Neuronal stem cell (in vitro differentiated cells): ENCODE results near the gene STX16.
"Not testable (repeated sequence)": the region's sequence is repeated elsewhere in the genome, so short reads cannot be mapped to it uniquely, and the experiment has no call there.

Source experiments
- DNase-seq: peaks from one replicate; pipeline ENCODE4 v3.0.0-alpha.2; 2013; ENCODE audit warnings: low spot score
- H2AFZ ChIP-seq: one replicate; pipeline ENCODE4 v1.6.1; 2013; ENCODE audit warnings: mild to moderate bottlenecking, low read length, inconsistent platforms
- H2AK5ac ChIP-seq: 2 replicates; pipeline ENCODE4 v1.6.1; 2013; ENCODE audit warnings: low read depth, mild to moderate bottlenecking, inconsistent platforms, low read length, moderate library complexity, mixed read lengths
- H2BK120ac ChIP-seq: 2 replicates; pipeline ENCODE4 v1.6.1; 2013; ENCODE audit warnings: low read depth, mild to moderate bottlenecking, inconsistent platforms, low read length, moderate library complexity, mixed read lengths
- H2BK12ac ChIP-seq: one replicate; pipeline ENCODE4 v1.6.1; 2013; ENCODE audit warnings: low read length, inconsistent platforms
- H2BK15ac ChIP-seq: 2 replicates; pipeline ENCODE4 v1.6.1; 2013; ENCODE audit warnings: mild to moderate bottlenecking, low read length, inconsistent platforms, mixed read lengths
- H2BK5ac ChIP-seq: one replicate; pipeline ENCODE4 v1.6.1; 2013; ENCODE audit warnings: inconsistent platforms, mild to moderate bottlenecking, low read length, moderate library complexity
- H3K14ac ChIP-seq: one replicate; pipeline ENCODE4 v1.6.1; 2013; ENCODE audit warnings: low read length, inconsistent platforms
- H3K18ac ChIP-seq: 2 replicates; pipeline ENCODE4 v1.6.1; 2013; ENCODE audit warnings: low read length, inconsistent platforms
- H3K23ac ChIP-seq: 2 replicates; pipeline ENCODE4 v1.6.1; 2013; ENCODE audit warnings: low read depth, mild to moderate bottlenecking, mixed read lengths, low read length, inconsistent platforms; ENCODE audit not compliant: poor library complexity
- H3K27ac ChIP-seq: replicated peaks from 3 replicates; pipeline ENCODE4 v1.5.1; 2013; ENCODE audit warnings: low read length, inconsistent platforms
- H3K27me3 ChIP-seq, 3 experiments: 2 replicates each; pipeline ENCODE4 v1.6.1; 2013; ENCODE audit warnings: low read length in 3 of 3, mild to moderate bottlenecking in 2 of 3, inconsistent platforms in 1 of 3, low read depth in 1 of 3, mixed read lengths in 1 of 3, moderate library complexity in 1 of 3; ENCODE audit not compliant: control insufficient read depth in 3 of 3, insufficient read depth in 3 of 3
- H3K36me3 ChIP-seq, 2 donors: replicated peaks in 1 of 2; 2 replicates each; pipeline ENCODE4 v1.6.1; 2013; ENCODE audit warnings: low read length in 2 of 2; ENCODE audit not compliant: control insufficient read depth in 2 of 2, insufficient read depth in 2 of 2
- H3K4ac ChIP-seq: 2 replicates; pipeline ENCODE4 v1.6.1; 2013; ENCODE audit warnings: inconsistent platforms, mild to moderate bottlenecking, low read length, moderate library complexity
- H3K4me1 ChIP-seq, 2 donors: 1 replicate in 1 of 2; 2 replicates in 1 of 2; pipeline ENCODE4 v1.6.1; 2013; ENCODE audit warnings: low read length in 2 of 2, low read depth in 1 of 2; ENCODE audit not compliant: control insufficient read depth in 2 of 2, insufficient read depth in 1 of 2
- H3K4me2 ChIP-seq: one replicate; pipeline ENCODE4 v1.6.1; 2013; ENCODE audit warnings: mild to moderate bottlenecking, low read length, inconsistent platforms; ENCODE audit not compliant: insufficient read depth, poor library complexity, severe bottlenecking
- H3K4me3 ChIP-seq, 2 donors: 2 replicates each; pipeline ENCODE4 v1.5.1; 2013; ENCODE audit warnings: low read length in 2 of 2, mild to moderate bottlenecking in 2 of 2, inconsistent platforms in 1 of 2, moderate library complexity in 1 of 2
- H3K79me1 ChIP-seq: one replicate; pipeline ENCODE4 v1.6.1; 2013; ENCODE audit warnings: low read depth, mild to moderate bottlenecking, inconsistent platforms, low read length, moderate library complexity
- H3K9ac ChIP-seq: one replicate; pipeline ENCODE4 v1.6.1; 2013; ENCODE audit warnings: mild to moderate bottlenecking, low read depth, low read length, inconsistent platforms; ENCODE audit not compliant: poor library complexity
- H3K9me3 ChIP-seq, 2 donors: replicated peaks in 1 of 2; 2 replicates each; pipeline versions ENCODE3 to v1.6.1; 2013; ENCODE audit warnings: low read length in 2 of 2, mild to moderate bottlenecking in 2 of 2, inconsistent platforms in 1 of 2, low read depth in 1 of 2, mixed read lengths in 1 of 2, moderate library complexity in 1 of 2; ENCODE audit not compliant: control insufficient read depth in 2 of 2, insufficient read depth in 1 of 2
- H4K8ac ChIP-seq: one replicate; pipeline ENCODE4 v1.6.1; 2013; ENCODE audit warnings: low read depth, mild to moderate bottlenecking, inconsistent platforms, low read length, moderate library complexity
- H4K91ac ChIP-seq: one replicate; pipeline ENCODE4 v1.6.1; 2013; ENCODE audit warnings: low read length, low read depth, mild to moderate bottlenecking, inconsistent platforms; ENCODE audit not compliant: poor library complexity
- WGBS, 2 donors: extraction: QIAGEN DNeasy Blood & Tissue Kit; methylation state at CpG; one replicate each; pipeline ENCODE4 v1.1.7; 2013; ENCODE audit warnings: missing lambda C conversion rate in 2 of 2, mixed read lengths in 1 of 2; ENCODE audit not compliant: insufficient read length in 2 of 2, insufficient replicate concordance in 1 of 2; ENCODE audit errors: extremely low coverage in 2 of 2; 5-methylcytosine and 5-hydroxymethylcytosine counted together

The STX16 gene

DNA sequence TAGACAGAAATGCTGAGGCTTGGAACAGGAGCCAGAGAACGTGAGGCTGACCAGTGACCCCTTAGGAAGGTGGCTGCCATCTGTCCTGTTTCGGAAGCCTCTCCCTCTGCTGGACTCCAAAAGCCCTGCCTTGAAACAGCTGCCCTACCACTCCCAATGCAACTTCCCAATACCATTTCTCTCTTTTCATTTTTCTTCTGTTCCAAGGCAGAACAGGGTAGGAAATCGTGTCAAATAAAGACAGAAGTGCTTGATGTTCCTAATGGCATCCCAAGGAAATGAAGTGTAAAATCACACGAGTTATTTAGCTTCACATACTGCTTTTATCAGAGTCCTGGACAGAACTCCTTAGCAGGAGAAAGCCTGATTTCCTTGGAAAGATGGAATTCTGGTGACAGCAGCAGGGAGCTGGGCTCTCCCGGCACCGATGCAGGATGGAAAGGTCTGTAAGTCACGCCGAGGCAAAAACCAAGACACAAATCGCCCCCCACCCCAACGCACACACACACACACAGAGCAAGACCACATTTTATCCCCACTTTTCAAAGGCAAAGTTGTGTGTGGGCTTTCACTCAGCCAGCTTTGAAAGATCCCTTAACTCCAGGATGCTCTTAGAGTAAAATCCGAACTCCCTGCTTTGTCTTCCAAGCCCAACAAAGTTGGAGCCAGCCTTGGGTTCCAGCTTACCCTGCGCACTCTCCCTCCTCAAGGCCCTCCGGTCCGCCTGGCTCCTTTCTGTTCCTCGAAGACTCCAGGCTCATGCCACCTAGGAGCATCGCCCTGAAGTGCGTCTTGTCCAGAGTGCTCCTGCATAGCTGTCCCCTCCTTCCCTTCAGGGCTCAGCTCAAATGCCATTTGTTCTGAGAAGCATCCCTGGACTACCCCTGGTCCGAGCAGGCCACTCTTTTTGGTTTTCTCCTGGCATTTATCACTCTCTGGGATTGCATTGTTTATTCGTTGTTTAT, 11.6 kb upstream of the STX16 start:
- no peak overlapping the region for H2BK15ac ChIP-seq
- peaks cover 0 to 11% (median 0%) of the 10 kb centered on the region in 3 experiments for H3K27me3 ChIP-seq
- no peak overlapping the region for H3K18ac ChIP-seq
- H3K27ac ChIP-seq = no peak overlapping the region
- H3K79me1 ChIP-seq = no peaks in the 10 kb centered on the region
- peaks cover 0 to 1% of the 10 kb centered on the region in 2 donors for H3K9me3 ChIP-seq
- no peak overlapping the region for H3K4me3 ChIP-seq
- H4K8ac ChIP-seq = no peak overlapping the region
- WGBS, 2 donors = no CpG with 5 or more reads among the region's 19 CpGs
- H2BK12ac ChIP-seq = no peak overlapping the region
- H3K14ac ChIP-seq = no peak overlapping the region
- H2AK5ac ChIP-seq = no peak overlapping the region
- DNase-seq = no peak
- H2AFZ ChIP-seq = no peak overlapping the region
- H3K9ac ChIP-seq = no peak overlapping the region
- no peak overlapping the region for H4K91ac ChIP-seq
- H2BK5ac ChIP-seq = no peak overlapping the region
- H3K4ac ChIP-seq = no peak overlapping the region
- no peak overlapping the region for H3K23ac ChIP-seq
- H3K4me1 ChIP-seq = peaks cover 0 to 6% of the 10 kb centered on the region in 2 donors
- H3K36me3 ChIP-seq = no peaks in the 10 kb centered on the region
- H3K4me2 ChIP-seq = no peak overlapping the region
- no peak overlapping the region for H2BK120ac ChIP-seq

DNA sequence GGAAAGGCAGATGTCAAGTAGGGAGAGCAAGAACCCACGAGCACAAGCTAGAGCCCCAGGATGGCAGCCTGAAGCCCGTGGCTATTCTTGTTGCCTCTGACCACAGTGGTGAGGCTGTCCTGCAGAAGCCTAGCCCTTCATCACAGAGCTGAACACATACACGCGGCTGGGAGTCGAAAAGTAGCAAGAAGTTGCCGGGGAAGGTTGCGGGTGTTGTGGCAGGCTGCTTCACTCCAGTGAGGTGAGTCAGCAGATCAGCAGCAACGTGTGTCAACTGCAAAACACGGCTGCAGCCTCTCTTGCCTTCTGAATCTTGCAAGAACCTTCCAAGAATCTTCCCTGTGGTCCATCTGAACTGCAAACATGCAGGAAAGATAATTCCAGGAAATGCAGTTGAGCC, 10.6 kb upstream of the STX16 start:
- Histone ChIP-seq H3K23ac (no peak overlapping the region), H3K4me2 (no peak overlapping the region), H3K36me3 (no peaks in the 10 kb centered on the region), H2BK15ac (no peak overlapping the region), H3K4ac (no peak overlapping the region), H4K91ac (no peak overlapping the region), H3K4me1 (peaks cover 0 to 6% of the 10 kb centered on the region in 2 donors), H2BK5ac (no peak overlapping the region), H3K27ac (no peak overlapping the region), H3K4me3 (no peak overlapping the region), H2BK120ac (no peak overlapping the region), H3K14ac (no peak overlapping the region), H3K79me1 (no peaks in the 10 kb centered on the region), H3K9me3 (peaks cover 0 to 1% of the 10 kb centered on the region in 2 donors), H3K27me3 (peaks cover 0 to 11% (median 0%) of the 10 kb centered on the region in 3 experiments), H3K9ac (no peak overlapping the region), H4K8ac (no peak overlapping the region), H3K18ac (no peak overlapping the region), H2BK12ac (no peak overlapping the region), H2AK5ac (no peak overlapping the region), H2AFZ (no peak overlapping the region)
- no peak for DNase-seq
- WGBS, 2 donors = no CpG with 5 or more reads among the region's 9 CpGs

DNA sequence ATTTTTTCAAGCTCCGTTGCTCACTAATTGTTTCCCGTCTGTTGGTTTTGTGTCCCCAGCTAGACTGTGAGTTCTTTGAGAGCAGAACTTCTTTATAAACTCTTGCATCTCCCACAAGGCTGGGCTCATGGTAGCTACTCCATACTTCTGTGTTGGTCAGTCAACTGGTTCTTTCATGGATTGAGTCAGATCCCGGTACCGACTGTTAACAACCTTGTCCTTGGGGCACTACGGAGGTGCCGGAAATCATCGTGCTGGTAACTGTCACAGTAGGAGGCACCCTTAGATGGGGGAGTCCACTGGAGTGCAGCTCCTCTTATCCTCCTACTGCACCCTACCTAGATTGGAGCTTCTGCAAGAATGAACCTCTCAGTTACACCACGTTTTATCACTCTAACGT, 8.6 kb upstream of the STX16 start:
- Histone ChIP-seq H3K27me3 (peaks cover 0 to 7% (median 2%) of the 10 kb centered on the region in 3 experiments), H4K91ac (no peak overlapping the region), H3K18ac (no peak overlapping the region), H2BK120ac (no peak overlapping the region), H2AK5ac (no peak overlapping the region), H3K79me1 (no peaks in the 10 kb centered on the region), H3K9me3 (peaks cover 0 to 1% of the 10 kb centered on the region in 2 donors), H2BK5ac (no peak overlapping the region), H3K27ac (no peak overlapping the region), H2BK12ac (no peak overlapping the region), H3K4me2 (no peak overlapping the region), H3K4me3 (no peak overlapping the region), H3K23ac (no peak overlapping the region), H3K9ac (no peak overlapping the region), H4K8ac (no peak overlapping the region), H3K4ac (no peak overlapping the region), H3K14ac (no peak overlapping the region), H3K4me1 (no peaks in the 10 kb centered on the region), H2AFZ (no peak overlapping the region), H3K36me3 (no peaks in the 10 kb centered on the region), H2BK15ac (no peak overlapping the region)
- no CpG with 5 or more reads among the region's 9 CpGs for WGBS, 2 donors
- DNase-seq = no peak

DNA sequence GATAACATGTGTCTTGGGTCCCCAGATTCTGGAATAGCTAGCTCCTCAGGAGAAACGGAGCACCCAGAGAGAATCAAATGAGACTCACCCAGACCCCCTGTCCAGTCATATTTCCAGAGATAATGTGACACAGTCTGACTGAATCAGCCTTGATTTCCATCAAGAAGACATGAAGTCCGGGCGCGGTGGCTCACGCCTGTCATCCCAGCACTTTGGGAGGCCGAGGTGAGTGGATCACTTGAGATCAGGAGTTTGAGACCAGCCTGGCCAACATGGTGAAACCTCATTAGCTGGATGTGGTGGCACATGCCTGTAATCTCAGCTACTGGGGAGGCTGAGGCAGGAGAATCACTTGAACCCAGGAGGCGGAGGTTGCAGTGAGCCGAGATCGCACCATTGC, 8.2 kb upstream of the STX16 start:
- H3K36me3 ChIP-seq, H4K8ac ChIP-seq, H2BK12ac ChIP-seq, H2AFZ ChIP-seq, H2BK5ac ChIP-seq, H3K4me2 ChIP-seq, H3K18ac ChIP-seq, H3K14ac ChIP-seq, H2BK15ac ChIP-seq, H3K79me1 ChIP-seq, H3K4me3 ChIP-seq, H3K9ac ChIP-seq, H4K91ac ChIP-seq, H3K4ac ChIP-seq, H3K27me3 ChIP-seq, H3K9me3 ChIP-seq, H3K23ac ChIP-seq, H2BK120ac ChIP-seq, H3K4me1 ChIP-seq, DNase-seq, H2AK5ac ChIP-seq, H3K27ac ChIP-seq: not testable (repeated sequence)
- no CpG with 5 or more reads among the region's 9 CpGs for WGBS, 2 donors
